Transverse colon (tissue), 4 donors: ENCODE data around the gene FSD1.

Experiments used
- CTCF ChIP-seq, 5 experiments: fragments of 200-600 bp in 3 of 5; fragments of 450-650 bp in 2 of 5; sonication (generic) in 3 of 5; IDR thresholded peaks; 1 replicate in 2 of 5; 2 replicates in 3 of 5; pipeline ENCODE4 v1.5.1; 2016 to 2017; ENCODE audit warnings: antibody characterized with exemption in 5 of 5, inconsistent platforms in 3 of 5, mild to moderate bottlenecking in 2 of 5, moderate library complexity in 1 of 5
- POLR2A ChIP-seq: fragments of 450-650 bp; IDR thresholded peaks from one replicate; pipeline ENCODE4 v1.6.1; 2016; ENCODE audit warnings: antibody characterized with exemption, mild to moderate bottlenecking, moderate library complexity
- POLR2AphosphoS5 ChIP-seq, 3 donors: sonication (generic); formaldehyde crosslinking; IDR thresholded peaks; one replicate each; pipeline ENCODE4 v1.6.1; 2016; ENCODE audit warnings: antibody characterized with exemption in 3 of 3

GRCh38 chr19:4278419-4279266 is 25.8 kb upstream of the FSD1 start, which contains the start of gene SHD:
- TF ChIP-seq CTCF (IDR thresholded peaks at IDR 0.05) (no peak), POLR2A (no peak), POLR2AphosphoS5 (IDR thresholded peaks at IDR 0.05) (no peak)
